Islet of Langerhans (tissue), 1 donor: Measurements from ENCODE around the gene RPUSD3.

ENCODE experiments used
- FAIRE-seq: peaks from one replicate; lab custom pipeline; 2011; peaks lifted over from hg19 to GRCh38; lab: Jason Lieb, UNC

Gene RPUSD3

DNA sequence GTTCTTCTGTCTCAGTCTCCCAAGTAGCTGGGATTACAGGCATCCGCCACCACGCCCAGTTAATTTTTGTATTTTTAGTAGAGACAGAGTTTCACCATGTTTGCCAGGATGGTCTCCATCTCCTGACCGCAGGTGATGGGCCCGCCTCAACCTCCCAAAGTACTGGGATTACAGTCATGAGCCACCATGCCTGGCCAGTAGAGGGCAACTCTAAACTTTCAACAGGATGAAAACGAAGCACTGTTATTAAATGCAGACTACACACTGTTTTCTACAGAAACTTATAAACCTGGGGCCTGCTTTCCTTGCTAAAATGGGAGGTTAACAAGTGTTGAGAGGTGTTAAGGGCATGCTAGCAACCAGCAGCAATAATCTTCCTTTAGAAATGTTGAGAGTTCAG is 43.3 kb downstream of the RPUSD3 start:
- no peak for FAIRE-seq

DNA sequence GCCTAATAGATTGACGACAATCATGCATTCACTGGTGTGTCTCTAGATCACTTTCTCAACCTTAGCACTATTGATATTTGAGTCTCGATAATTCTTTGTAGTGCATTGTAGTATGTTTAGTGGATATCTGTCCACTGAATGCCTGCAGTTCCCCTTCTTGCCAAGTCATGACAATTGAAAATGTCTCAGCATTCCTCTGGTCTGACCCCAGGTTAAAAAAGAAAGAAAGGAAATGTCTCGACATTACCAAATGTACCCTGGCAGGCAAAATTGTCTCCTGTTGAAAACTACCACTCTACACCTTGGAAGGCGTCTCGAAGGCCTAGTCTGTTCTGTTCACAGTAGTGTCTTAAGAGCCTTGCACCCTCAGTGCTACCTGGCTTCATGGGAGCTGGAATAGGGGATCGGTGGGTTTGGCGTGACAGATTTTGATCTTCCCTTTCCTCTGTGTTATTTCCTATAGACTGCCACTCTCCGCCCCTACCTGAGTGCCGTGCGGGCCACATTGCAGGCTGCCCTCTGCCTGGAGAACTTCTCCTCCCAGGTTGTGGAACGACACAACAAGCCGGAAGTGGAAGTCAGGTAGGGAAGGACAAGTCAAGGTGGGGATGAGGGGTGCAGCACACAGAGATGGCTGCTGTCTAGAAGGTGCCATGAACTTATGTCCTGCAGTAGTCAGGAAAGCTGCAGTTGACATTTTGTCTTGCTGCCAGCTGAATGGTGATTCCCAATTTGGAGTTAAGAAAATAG is 46.4 kb downstream of the RPUSD3 start:
- no peak for FAIRE-seq

DNA sequence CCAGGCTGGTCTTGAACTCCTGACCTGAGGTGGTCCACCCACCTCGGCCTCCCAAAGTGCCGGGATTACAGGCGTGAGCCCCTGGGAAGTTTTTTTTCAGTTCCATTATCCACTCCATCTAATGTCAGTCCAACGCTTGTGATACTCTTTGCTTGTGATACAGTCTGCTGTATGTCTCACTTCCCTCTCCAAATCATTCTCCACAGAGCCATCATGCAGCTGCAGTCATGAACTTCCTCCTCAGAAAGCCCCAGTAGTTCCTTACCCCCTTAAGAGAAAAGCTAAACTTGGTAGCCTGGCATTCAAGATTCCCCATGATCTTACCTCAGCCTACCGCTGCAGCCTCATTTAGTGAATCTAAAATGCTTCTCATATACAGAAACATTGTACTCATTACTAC is 48.6 kb downstream of the RPUSD3 start:
- FAIRE-seq, result no peak

GRCh38 chr3:9794400-9794799 is 49.4 kb downstream of the RPUSD3 start:
- no peak for FAIRE-seq

DNA sequence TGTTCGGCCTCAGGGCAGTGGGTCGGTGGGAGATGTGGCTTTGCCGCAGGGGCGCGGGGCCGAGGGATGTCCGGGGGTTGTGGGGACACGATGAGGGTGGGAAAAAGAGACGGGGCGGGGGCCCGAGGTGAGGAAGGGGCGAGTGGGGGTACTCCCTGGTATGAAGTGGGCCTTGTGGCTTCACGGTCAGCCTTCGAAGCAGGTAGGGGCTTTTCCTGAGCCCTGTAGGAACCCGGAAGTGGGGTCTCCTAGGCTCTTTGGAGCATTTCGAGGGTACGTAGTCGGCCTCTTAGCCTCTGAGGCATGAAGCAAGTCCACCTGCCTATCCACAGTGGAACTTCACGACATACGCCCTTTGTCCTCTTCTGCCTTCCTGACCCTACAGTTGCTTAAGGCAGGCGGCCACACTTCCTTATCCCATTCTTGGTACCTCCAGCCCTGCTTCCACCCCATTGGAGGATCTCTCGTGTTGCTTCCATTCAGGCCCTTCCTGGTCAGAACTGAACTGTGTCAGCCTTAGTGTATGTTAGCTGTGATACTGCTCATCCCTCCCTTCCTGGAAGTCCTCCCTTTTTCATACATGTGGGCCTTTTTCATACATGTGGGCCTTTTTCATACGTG is 50.5 kb downstream of the RPUSD3 start:
- FAIRE-seq, result no peak

DNA sequence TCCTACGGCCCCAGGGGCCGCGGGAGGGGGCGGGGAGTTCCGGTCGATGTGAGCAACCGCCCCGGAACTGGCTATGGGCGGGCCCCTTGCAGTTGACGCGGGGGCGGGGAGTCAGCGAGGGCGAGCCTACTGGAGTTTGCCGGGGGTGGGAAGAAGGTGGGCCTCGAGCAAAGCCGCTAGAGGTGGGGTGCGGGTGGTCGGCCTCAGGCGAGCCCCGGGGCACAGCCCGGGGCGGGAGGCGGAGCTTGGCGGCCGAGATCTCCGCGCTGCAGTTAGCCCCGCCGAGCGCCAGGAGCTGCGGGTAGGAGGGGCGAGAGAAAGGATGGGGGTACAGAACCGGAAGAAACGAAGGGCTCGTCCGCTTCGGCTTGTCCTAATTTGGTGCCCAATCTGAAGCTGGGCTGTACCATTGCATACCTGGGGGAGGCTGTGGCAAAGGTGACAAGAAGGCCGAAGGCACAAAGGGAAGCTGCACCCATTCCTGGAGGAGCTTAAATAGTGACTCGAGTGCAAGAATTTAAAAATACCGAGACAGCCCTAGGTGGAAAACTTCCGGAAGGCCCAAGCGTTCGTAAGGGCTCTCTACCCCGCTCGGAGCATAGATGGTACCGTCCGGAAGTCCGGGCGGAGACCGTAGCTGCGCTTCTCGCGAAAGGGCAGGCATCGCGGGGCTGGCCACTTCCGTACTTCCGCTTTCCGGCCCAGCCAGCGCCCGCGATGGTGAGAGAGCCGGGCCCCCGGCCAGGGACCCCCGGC is 51.2 kb downstream of the RPUSD3 start, which contains the start of the genes ARPC4 and TADA3:
Gene ARPC4 (plus strand): TSS at position 678 of the 756 bp plus-strand sequence. CDS start 40 bp downstream, at position 718.
Gene TADA3 (minus strand): TSS at position 69 of the 756 bp plus-strand sequence. CDS start 1,007 bp downstream, outside the sequence.
- no peak for FAIRE-seq

- FAIRE-seq, result no peak
Measured at GRCh38 chr3:9791790-9792404, 51.9 kb downstream of the RPUSD3 start.

- no peak for FAIRE-seq
Measured at GRCh38 chr3:9791127-9791526, 52.7 kb downstream of the RPUSD3 start.
